ENCODE results near the gene SRGAP3.

GRCh38 chr3:9161811-9162210 is 87.6 kb downstream of the SRGAP3 start:
- TF ChIP-seq, protein P1, sequence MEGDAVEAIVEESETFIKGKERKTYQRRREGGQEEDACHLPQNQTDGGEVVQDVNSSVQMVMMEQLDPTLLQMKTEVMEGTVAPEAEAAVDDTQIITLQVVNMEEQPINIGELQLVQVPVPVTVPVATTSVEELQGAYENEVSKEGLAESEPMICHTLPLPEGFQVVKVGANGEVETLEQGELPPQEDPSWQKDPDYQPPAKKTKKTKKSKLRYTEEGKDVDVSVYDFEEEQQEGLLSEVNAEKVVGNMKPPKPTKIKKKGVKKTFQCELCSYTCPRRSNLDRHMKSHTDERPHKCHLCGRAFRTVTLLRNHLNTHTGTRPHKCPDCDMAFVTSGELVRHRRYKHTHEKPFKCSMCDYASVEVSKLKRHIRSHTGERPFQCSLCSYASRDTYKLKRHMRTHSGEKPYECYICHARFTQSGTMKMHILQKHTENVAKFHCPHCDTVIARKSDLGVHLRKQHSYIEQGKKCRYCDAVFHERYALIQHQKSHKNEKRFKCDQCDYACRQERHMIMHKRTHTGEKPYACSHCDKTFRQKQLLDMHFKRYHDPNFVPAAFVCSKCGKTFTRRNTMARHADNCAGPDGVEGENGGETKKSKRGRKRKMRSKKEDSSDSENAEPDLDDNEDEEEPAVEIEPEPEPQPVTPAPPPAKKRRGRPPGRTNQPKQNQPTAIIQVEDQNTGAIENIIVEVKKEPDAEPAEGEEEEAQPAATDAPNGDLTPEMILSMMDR (IDR thresholded peaks at IDR 0.05; ENCODE audit: low read length) = no peak
- no peak for TF ChIP-seq EZH2 (IDR thresholded peaks at IDR 0.05; ENCODE audit: borderline replicate concordance, low read length)
